HFF-Myc (cell line): ENCODE data around the gene ZDHHC18.

Experiments used
- DNase-seq: peaks from one replicate; pipeline ENCODE4 v3.0.0-alpha.2; 2011; ENCODE audit warnings: low read depth; ENCODE audit errors: extremely low read depth
- H3K4me3 ChIP-seq: replicated peaks from 2 replicates; pipeline ENCODE4 v1.5.1; 2011; ENCODE audit warnings: low read depth, mild to moderate bottlenecking, control low read depth, low read length
- TF ChIP-seq, protein P1 (sequence below): IDR thresholded peaks from 2 replicates; pipeline ENCODE4 v1.5.1; 2012; ENCODE audit warnings: mild to moderate bottlenecking, low read depth, low read length, control low read depth; ENCODE audit errors: missing control alignments

The ZDHHC18 gene

DNA sequence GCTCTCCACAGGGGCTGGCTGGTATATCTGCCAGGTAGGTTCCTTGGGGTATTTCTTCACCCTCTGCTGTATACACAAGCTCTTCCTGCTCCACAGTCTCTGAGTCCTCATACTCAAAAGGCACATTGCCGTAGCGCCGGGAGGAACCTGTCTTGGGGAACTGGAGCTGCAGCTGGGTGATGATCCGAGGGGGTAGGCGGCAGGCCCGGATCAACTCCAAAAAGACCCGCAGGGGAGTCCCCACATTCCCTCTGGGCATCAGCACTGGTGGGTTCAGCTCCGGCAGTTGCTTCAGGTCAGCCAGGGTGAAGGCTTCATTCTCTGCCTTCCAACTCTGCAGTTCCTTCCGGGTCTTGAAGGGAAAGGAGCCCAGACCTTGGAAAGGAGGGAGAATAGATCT is 70.9 kb downstream of the ZDHHC18 start:
- DNase-seq, result no peak
- no peak overlapping the region for H3K4me3 ChIP-seq
- TF ChIP-seq, protein P1, sequence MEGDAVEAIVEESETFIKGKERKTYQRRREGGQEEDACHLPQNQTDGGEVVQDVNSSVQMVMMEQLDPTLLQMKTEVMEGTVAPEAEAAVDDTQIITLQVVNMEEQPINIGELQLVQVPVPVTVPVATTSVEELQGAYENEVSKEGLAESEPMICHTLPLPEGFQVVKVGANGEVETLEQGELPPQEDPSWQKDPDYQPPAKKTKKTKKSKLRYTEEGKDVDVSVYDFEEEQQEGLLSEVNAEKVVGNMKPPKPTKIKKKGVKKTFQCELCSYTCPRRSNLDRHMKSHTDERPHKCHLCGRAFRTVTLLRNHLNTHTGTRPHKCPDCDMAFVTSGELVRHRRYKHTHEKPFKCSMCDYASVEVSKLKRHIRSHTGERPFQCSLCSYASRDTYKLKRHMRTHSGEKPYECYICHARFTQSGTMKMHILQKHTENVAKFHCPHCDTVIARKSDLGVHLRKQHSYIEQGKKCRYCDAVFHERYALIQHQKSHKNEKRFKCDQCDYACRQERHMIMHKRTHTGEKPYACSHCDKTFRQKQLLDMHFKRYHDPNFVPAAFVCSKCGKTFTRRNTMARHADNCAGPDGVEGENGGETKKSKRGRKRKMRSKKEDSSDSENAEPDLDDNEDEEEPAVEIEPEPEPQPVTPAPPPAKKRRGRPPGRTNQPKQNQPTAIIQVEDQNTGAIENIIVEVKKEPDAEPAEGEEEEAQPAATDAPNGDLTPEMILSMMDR, result no peak

DNA sequence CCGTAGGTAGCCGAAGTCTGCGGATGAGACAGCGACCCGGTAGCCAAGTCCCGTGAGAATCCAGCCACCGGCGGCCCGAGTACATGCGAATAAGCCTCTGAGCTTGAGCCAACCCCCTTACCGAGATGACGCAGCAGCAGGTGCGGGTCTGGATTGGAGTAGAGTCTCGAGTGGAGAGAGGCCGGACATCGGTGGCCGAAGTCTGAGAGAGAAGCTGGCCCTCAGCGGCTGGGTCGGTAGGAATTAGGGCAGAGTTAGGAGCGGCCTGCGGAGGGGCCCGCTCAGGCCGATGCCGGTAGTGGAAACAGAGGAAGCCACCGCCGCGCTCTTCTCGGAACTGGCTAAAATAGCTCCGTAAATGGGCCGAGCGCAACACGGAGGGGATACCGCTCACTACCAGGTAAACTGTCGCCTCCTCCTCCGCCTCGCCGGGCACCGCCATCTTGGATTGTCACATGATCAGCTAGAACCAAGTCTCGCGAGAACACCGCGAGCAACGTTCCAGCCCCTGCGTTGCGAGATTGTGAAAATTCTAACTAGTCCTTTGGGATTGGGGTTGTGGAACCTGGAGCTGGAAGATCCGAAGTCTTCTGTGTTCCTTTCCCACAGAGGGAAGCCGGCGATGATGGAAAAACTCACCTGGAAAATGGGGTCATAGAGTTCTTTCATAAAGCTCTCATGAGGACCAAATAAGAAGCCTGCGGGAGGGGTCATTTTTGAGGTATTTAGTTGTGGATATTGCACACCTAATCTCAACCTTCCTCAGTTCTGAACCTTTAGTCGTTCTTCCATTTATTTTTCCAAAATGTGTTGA is 73.7 kb downstream of the ZDHHC18 start, which contains the start of gene GPATCH3:
Gene GPATCH3 (minus strand): TSS at position 467 of the 814 bp plus-strand sequence. CDS start 25 bp downstream, at position 442.
- peak within 1 kb of the TSS; percentile 73 for H3K4me3 ChIP-seq
- DNase-seq, result peak; percentile 87
- TF ChIP-seq, protein P1, result no peak

DNA sequence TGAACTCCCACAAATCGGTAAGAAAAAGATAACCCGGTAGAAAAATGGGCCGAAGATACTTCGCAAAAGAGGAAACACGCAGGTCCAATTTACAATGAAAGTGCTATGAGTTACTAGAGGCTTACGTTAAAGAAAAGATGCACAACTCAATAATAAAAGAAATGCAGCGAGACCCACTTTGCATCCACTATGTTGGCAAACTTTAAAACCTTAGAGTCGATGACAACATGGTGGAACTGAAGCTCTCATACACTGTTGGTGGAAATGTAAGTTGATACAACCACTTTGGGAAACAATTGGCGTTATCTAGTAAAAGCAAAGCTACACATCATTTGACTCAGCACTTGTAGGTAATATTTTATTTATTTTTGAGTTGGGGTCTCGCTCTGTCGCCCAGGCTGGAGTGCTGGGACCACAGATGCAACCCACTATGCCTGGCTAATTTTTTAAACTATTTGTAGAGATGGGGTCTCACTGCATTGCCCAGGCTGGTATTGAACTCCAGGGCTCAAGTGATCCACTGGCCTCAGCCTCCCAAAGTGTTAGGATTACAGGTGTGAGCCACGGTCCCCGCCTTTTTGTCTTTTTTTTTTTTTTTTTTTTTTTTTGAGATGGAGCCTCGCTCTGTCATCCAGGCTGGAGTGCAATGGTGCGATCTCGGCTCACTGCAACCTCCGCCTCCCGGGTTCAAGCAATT is 74.5 kb downstream of the ZDHHC18 start:
- H3K4me3 ChIP-seq, result peak overlapping the region; percentile 73
- TF ChIP-seq, protein P1, result no peak
- DNase-seq, result no peak
